ENCODE data around the gene RARA. TPM values are rescaled to one million over a fixed set of nuclear protein-coding genes. Genes with fewer than 3 reads are reported as not detected.
A peak's percentile ranks its signal among the peaks of the same experiment; 100 is the strongest.

RARA gene
- total and polyA plus RNA-seq, 12 donors: 4.7 to 58.2 (median 33.0) TPM

GRCh38 chr17:40327735-40328385 lies 18.9 kb downstream of the RARA start:
- no peak for TF ChIP-seq POLR2A (IDR thresholded peaks at IDR 0.05)
- TF ChIP-seq, protein P1, sequence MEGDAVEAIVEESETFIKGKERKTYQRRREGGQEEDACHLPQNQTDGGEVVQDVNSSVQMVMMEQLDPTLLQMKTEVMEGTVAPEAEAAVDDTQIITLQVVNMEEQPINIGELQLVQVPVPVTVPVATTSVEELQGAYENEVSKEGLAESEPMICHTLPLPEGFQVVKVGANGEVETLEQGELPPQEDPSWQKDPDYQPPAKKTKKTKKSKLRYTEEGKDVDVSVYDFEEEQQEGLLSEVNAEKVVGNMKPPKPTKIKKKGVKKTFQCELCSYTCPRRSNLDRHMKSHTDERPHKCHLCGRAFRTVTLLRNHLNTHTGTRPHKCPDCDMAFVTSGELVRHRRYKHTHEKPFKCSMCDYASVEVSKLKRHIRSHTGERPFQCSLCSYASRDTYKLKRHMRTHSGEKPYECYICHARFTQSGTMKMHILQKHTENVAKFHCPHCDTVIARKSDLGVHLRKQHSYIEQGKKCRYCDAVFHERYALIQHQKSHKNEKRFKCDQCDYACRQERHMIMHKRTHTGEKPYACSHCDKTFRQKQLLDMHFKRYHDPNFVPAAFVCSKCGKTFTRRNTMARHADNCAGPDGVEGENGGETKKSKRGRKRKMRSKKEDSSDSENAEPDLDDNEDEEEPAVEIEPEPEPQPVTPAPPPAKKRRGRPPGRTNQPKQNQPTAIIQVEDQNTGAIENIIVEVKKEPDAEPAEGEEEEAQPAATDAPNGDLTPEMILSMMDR (IDR thresholded peaks at IDR 0.05): no peak
- 5 to 20% (median 14%) methylated on average over 3 of the region's 3 CpGs for WGBS, 4 donors
- Histone ChIP-seq H3K27ac (peak overlapping the region in 4 of 5 donors; percentile 15 to 73 (median 44)), H3K27me3 (no peaks in the 10 kb centered on the region), H3K9me3 (replicated peaks in 1 of 3) (no peaks in the 10 kb centered on the region), H3K4me1 (replicated peaks in 1 of 2) (peaks cover 88 to 96% of the 10 kb centered on the region in 2 donors), H3K36me3 (replicated peaks in 1 of 2) (peaks cover 0 to 8% of the 10 kb centered on the region in 2 donors), H3K4me3 (no peak overlapping the region)
- DNase-seq: peak in 1 of 7 donors; percentile 43
- intact Hi-C loops (cut with DNase I): no loop called here

DNA sequence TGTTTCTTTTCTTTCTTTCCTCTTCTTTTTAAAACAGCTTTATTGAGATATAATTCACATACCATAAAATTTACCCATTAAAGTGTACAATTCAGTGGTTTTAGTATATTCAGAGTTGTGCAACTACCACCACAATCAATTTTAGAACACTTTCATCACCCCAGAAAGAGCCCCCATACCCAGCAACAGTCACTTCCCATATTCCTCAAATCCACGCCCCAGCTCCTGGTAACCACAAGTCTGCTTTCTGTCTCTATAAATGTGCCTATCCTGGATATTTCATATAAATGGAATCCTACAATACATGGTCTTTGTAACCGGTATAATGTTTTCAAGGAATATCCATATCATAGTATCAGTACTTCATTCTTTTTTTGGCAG lies 19.4 kb downstream of the RARA start:
- 79 to 88% (median 86%) methylated on average over 2 of the region's 2 CpGs for WGBS, 4 donors
- Histone ChIP-seq H3K27me3 (no peaks in the 10 kb centered on the region), H3K9me3 (replicated peaks in 1 of 3) (no peaks in the 10 kb centered on the region), H3K4me3 (no peak overlapping the region), H3K4me1 (replicated peaks in 1 of 2) (peaks cover 88 to 96% of the 10 kb centered on the region in 2 donors), H3K27ac (peak overlapping the region in 3 of 5 donors; percentile 24 to 73 (median 65)), H3K36me3 (replicated peaks in 1 of 2) (peaks cover 0 to 8% of the 10 kb centered on the region in 2 donors)
- intact Hi-C loops (cut with DNase I): no loop called here
- DNase-seq: no peak
- TF ChIP-seq, protein P1 (IDR thresholded peaks at IDR 0.05): no peak
- no peak for TF ChIP-seq POLR2A (IDR thresholded peaks at IDR 0.05)

- intact Hi-C loops (cut with DNase I): no loop called here
- Histone ChIP-seq H3K27me3 (no peaks in the 10 kb centered on the region), H3K4me3 (no peak overlapping the region), H3K4me1 (replicated peaks in 1 of 2) (peaks cover 77 to 96% of the 10 kb centered on the region in 2 donors), H3K27ac (peak overlapping the region in 4 of 5 donors; percentile 12 to 94 (median 82)), H3K36me3 (replicated peaks in 1 of 2) (peaks cover 0 to 8% of the 10 kb centered on the region in 2 donors), H3K9me3 (replicated peaks in 1 of 3) (no peaks in the 10 kb centered on the region)
- TF ChIP-seq, protein P1 (IDR thresholded peaks at IDR 0.05): no peak
- TF ChIP-seq POLR2A (IDR thresholded peaks at IDR 0.05): no peak
- WGBS, 4 donors: 27 to 36% (median 30%) methylated on average over 7 to 11 of the region's 11 CpGs
- peak in 6 of 7 donors; percentile 71 to 89 (median 82) for DNase-seq
Observed at GRCh38 chr17:40329839-40330794, 21.1 kb downstream of the RARA start.

DNA sequence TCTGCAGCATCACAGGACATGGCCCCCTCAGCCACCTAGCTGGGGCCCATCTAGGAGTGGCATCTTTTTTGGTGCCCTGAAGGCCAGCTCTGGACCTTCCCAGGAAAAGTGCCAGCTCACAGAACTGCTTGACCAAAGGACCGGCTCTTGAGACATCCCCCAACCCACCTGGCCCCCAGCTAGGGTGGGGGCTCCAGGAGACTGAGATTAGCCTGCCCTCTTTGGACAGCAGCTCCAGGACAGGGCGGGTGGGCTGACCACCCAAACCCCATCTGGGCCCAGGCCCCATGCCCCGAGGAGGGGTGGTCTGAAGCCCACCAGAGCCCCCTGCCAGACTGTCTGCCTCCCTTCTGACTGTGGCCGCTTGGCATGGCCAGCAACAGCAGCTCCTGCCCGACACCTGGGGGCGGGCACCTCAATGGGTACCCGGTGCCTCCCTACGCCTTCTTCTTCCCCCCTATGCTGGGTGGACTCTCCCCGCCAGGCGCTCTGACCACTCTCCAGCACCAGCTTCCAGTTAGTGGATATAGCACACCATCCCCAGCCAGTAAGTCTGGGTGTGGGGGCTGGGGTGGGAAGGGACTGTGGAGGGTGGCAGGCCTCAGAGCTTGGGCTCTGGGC lies 22.0 kb downstream of the RARA start:
- H3K9me3 ChIP-seq (replicated peaks in 1 of 3): no peaks in the 10 kb centered on the region
- no peak for DNase-seq
- H3K4me1 ChIP-seq (replicated peaks in 1 of 2): peaks cover 77 to 96% of the 10 kb centered on the region in 2 donors
- H3K27ac ChIP-seq: peak overlapping the region in 4 of 5 donors; percentile 12 to 94 (median 82)
- intact Hi-C loops (cut with DNase I): no loop called here
- H3K36me3 ChIP-seq (replicated peaks in 1 of 2): peaks cover 0 to 8% of the 10 kb centered on the region in 2 donors
- no peaks in the 10 kb centered on the region for H3K27me3 ChIP-seq
- no peak overlapping the region for H3K4me3 ChIP-seq
- 87 to 95% (median 88%) methylated on average over 6 to 10 of the region's 10 CpGs for WGBS, 4 donors
- TF ChIP-seq, protein P1 (IDR thresholded peaks at IDR 0.05): no peak
- TF ChIP-seq POLR2A (IDR thresholded peaks at IDR 0.05): no peak
